Amniotic epithelial cell (primary cell): ENCODE results near the gene USP34.

Experiments
- DNase-seq: peaks from one replicate; pipeline ENCODE4 v3.0.0-alpha.2; 2010; ENCODE audit warnings: low read depth

The USP34 gene

DNA sequence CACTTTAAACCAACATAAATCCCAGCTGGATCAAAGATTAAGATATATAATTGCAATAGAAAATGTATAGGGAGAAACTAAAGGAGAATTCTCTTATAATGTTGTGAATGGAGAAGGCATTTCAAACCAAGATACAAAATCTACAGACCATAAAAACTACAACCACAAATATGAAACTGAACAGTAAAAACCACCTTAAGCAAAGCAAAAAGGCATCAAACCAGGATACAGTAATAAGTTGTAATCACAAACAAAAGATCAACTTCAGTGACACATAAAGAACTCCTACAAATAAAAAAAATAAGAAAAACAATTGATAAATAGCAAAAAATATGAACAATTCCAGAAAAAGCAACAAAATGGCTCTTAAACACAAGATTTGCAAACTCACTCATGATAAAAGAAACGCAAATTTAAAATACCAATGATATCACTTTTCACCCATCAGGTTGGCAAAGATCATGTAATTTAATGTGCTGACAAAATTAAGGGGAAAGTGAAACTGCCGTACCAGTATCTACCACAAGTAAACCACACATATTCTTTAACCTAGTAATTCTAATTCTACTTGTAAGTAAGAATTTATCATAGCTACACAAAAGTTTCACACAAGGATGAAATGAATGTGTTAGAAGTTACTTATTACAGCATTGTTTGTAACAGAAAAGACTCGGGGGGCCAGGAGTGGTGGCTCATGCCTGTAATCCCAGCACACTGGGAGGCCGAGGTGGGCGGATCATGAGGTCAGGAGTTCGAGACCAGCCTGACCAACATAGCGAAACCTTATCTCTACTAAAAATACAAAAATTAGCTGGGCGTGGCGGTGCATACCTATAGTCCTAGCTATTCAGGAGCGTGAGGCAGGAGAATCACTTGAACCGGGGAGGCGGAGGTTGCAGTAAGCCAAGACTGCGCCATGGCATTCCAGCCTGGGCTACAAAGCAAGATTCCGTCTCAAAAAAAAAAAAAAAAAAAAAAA lies 101.9 kb downstream of the USP34 start:
- peak; percentile 74 for DNase-seq

DNA sequence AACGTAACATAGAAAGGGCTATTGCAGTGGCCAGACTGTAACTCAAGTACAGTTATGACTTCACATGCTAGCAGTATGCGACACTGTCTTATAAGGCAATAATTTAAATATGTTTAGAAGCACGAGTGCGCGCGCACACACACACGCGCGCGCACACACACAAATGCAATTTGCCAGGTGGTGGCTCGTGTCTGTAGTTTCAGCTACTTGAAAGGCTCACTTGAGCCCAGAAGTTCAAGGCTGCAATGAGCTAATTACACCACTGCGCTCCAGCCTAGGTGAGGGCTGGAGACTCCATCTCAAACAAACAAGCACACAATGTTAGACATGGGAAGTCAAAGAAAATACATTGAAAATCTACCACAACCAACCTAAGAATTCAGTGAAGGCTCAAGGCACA lies 103.7 kb downstream of the USP34 start:
- no peak for DNase-seq

DNA sequence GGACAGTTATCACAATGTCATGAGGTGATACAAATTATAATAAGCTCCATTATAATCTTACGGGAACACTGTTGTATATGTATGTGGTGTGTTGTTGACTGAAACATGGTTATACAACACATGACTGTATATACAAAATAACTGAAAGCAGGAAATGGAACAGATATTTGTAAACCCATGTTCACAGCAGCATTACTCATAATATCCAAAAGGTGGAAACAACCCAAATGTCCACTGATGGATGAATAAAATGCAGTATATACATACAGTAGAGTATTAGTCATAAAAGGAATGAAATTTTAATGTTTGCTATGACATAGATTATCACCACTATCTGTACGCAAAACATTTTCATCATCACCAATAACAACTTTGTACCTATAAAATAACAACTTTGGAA lies 107.3 kb downstream of the USP34 start:
- no peak for DNase-seq

DNA sequence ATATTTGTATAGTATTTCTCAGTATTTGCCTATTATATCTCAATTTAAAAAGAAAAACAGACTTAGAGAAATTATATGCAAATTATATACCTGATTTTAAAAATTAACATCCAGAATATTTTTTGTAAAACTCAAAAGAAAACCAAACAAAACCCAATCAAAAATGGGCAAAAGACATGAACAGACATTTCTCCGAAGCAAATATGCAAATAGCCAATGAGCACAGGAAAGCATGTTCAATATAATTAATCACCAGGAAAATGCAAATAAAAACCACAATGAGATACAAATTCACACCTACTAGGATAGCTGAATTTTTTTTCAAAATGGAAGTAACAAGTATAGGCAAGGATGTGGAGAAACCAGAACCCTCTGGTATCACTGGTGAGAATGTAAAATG lies 108.0 kb downstream of the USP34 start:
- DNase-seq: no peak

DNA sequence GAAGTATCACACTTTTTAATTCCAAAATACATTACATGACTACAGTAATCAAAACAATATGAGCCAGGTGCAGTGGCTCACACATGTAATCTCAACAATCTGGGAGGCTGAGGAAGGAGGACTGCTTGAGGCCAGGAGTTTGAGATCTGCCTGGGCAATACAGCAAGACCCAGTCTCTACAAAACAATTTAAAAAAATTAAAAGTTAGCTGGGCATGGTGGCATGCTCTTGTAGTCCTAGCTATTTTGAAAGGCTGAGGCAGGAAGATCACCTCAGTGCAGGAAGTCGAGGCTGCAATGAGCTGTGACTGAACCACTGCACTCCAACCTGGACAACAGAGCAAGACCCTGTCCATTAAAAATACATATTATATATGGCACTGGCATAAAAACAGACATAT lies 109.8 kb downstream of the USP34 start:
- DNase-seq: no peak

DNA sequence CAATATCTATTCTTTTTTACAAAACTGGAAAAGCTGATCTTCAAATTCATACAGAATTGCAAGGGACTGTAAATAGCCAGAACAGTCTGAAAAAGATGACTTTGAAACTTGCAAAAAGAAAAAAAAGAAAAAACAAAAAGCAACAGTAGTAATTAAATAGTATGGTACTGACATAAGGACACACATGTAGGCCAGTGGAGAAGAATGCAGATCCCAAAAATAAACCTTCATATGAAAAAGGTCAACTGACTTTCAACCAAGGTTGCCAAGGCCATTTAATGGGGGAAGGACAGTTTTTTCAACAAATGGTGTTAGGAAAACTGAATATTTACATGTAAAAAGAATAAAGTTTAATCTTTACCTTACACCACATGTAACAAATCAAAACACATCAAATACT lies 111.8 kb downstream of the USP34 start:
- no peak for DNase-seq

DNA sequence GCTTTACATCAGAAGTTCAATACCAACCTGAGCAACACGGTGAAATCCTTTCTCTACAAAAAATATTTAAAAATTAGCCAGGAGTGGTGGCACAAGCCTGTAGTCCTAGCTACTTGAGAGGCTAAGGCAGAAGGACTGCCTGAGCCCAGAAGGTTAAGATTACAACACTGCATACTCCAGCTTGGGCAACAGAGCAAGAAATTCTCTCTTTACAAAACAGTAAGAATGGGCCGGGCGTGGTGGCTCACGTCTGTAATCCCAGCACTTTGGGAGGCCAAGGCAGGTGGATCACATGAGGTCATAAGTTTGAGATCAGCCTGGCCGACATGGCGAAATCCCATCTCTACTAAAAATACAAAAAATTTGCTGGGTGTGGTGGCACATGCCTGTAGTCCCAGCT lies 113.2 kb downstream of the USP34 start:
- peak; percentile 74 for DNase-seq

DNA sequence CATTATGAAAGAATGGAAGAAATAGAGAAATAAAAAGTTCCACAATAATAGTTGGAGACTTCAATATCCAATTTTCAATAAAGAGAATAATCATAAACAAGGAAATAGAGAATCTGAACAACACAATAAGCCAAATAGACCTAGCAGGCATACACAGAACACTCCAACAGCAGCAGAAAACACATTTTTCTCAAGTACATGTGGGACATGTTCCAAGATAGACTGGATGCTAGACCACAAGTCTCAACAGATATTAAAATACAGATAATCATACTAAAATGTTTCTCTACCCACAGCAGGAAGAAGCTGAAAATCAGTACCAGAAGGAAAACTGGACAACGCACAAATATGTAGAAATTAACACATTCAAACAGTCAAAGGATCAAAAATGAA lies 113.9 kb downstream of the USP34 start:
- DNase-seq: peak; percentile 86

DNA sequence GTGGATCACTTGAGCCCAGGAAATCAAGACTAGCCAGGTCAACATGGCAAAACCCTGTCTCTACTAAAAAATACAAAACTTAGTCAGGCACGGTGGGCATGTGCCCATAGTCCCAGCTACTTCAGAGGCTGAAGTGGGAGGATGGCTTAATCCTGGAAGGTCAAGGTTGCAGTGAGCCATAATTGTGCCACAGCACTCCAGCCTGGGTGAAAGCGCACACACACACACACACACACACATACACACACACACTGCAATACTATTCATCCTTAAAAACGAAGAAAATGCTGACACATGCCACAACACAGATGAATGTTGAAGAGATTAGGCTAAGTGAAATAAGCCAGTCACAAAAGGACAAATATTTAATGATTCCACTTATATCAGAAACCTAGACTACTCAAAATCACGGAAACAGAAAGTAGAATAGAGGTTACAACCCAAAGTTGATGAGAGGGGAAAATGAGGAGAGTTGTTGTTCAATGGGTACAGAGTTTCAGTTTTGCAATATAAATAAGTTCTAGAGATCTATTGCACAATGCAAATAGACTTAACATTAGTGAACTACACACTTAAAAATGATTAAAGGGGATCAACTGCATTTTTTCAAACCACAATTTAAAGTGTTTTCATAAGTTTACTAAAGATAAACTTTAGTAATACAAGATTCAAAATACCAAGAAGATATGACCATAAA lies 114.5 kb downstream of the USP34 start:
- DNase-seq: peak; percentile 88

DNA sequence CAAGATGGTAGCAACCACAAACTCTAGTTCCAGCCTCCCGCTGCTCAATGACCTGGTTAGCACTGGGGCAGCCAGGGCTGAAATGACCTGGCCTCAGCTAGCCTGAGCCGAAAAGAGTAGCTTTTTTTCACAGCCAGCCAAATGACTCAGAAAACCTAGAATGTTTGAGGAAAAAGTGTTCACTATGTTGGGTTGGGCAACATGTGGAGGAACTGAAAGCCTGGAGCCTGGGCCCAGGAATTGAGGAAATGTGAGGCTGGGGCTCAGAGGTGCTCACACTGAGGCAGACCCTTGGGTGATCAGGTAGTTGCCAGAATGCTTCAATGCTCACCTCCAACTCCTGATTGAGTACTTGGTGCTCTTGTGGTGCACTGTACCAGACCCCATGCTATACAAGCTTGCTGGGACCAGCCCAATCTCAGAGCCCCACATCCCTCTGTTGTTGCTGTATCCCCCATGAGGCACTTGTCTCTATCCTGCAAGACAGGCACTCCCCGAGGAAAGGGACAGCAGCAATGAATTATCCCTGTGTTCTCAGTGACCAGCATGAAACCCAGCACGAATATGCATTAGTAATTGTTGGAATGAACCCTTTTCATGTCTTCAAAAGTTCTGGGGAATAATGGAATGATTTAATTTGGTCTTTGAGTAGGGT lies 116.2 kb downstream of the USP34 start:
- peak; percentile 63 for DNase-seq

DNA sequence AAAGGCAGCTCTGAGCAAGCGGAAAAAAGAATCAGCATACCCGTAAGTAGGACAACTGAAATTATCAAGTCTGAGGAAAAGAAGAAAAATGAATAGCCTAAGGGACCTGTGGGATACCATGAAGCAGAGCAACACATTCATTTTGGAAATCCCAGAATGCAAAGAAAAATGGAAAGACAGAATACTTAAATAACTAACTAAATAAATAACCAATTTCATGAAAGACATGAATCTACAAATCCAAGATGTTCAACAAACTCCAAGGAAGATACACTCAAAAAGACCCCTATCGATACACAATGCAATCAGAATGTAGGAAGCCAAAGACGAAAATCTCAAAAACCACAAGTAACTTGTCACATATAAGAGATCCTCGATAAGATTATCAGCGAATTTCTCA lies 117.0 kb downstream of the USP34 start:
- DNase-seq: no peak

DNA sequence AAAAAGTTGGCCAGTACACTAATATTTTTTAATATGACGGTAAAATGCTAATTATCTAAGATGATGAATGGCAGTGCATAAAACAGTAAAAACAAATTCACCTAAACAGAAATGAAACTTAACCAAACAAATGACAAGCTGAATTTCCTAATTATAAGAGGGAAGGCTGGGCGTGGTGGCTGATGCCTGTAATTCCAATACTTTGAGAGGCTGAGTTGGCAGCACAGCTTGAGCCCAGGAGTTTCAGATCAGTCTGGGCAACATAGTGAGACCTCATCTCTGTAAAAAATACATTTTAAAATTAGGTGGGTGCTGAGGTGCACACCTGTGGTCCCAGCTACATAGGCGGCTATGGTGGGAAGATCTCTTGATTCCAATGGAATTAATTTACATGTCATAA lies 120.1 kb downstream of the USP34 start:
- DNase-seq: no peak

DNA sequence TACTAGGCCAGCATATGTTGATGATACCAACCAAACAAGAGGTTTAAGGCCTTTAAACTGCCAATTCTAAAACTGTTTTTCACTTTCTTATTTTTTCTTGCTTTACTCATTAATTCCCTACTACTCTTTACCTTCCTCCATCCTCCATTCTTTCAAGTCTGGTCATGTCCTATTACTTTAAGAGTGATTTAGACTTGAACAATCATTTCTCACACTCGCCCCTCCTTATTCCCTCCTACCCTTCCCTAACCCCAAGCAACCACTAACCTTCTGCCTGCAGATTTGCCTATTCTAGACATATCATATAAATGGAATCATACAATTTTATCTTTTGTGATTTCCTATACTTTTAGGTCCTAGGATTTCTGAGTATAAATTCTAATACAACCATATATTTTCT lies 127.7 kb downstream of the USP34 start:
- DNase-seq: no peak

DNA sequence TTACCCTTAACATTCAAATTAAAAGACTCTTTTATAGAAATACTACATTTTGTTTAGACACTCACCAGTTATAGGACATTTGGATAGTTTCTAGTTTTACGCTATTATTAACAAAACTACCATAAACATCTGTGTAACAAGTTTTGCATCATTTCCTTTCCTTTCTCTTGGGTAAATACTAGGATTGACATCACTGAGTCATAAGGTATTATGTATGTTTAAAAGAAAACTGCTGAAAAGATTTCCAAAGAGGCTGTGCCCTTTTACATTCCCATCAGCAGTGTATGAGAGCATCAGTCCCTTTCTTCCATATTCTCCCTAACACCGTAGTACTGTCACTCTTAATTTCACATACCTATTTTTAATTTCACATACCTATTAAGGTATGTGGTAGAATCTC lies 130.6 kb downstream of the USP34 start:
- DNase-seq: peak; percentile 73

DNA sequence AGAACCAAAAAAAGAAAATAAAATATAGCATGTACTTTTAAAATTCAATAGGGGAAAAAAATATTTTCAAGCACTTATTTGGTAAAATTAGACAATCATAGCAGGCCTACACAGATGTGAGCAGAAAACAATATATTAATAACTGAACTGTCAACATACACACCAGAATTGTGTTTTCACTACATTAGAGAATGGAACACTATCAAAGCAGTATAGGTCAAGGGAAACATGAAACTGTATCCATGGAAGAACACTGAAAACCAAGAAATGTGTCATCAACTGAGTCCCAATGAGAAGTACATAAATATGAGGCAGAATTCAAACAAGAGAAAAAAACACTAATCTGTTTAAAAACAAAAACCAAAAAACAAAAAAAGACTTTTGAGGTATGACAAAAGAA lies 132.4 kb downstream of the USP34 start:
- DNase-seq: no peak

DNA sequence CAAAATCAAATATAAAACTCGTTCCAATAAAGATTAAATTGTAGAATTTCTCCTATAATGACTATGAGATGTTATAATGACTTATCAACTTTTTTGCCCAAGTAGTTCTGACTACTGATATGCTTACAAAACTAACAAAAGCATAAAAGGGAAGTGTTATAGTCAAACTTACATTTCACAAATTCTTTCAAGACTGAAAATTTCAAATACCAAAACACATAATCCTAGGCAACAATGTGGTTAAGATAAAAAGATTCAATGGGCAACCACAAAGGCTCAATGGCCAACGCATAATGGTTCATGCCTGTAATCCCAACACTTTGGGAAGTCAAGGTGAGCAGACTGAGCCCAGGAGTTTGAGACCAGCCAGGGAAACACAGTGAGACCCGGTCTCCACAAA lies 135.7 kb downstream of the USP34 start:
- DNase-seq: peak; percentile 77

DNA sequence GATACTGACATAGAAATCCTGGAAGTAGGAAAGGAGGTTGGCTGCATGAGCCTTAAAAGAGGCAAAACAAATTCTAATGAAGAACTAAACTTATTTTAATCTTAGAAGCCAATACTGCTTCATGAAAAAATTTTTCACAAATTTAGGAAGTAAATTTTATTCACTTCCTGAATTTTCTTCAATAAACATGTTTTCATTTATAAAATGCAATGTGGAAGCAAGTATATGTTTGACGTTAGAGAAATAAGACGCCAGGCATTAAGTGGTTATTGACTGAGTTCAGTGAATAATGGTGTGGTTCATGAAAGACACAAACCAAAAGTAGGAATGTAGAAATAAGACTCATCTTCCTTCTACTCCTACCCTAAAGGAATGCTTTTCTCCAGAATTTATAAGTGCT lies 136.4 kb downstream of the USP34 start:
- DNase-seq: no peak

DNA sequence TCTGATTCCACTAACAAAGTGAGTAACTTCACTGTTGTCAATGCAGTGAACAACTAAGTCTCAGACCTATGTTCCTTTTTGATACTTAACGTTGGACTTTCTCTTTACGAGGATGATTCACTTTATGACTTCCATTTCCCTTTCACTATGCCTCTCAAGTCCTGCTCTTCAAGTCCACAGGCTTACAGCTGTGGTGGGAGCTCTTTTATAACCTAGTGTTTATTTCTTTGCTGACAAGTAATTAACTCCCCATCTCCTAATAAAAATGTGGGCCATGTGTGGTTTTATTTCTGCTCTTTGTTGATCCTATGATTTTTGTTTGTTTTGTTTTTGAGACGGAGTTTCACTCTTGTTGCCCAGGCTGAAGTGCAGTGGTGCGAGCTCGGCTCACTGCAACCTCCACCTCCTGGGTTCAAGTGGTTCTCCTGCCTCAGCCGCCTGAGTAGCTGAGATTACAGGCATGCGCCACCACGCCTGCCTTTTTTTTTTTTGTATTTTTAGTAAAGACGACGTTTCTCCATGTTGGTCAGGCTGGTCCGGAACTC lies 142.1 kb downstream of the USP34 start:
- no peak for DNase-seq

DNA sequence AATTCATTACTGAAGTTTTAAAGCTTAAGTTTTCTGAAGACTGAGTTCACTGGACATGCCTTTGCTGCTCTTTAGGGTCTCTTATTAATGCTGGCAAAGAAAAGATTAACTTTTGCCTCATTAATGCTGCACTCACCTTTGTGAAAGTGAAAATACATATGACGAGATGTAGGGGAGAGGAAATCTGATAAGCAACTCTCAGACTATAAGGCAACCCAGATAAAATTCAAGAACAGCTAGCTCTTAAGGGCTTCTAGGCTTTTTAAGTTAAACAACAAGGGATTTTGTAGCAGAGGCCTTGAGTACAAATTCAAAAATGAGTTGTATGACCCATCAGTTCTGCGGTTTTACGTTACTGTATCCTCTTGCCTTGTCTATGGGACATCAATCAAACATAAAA lies 143.7 kb downstream of the USP34 start:
- no peak for DNase-seq

DNA sequence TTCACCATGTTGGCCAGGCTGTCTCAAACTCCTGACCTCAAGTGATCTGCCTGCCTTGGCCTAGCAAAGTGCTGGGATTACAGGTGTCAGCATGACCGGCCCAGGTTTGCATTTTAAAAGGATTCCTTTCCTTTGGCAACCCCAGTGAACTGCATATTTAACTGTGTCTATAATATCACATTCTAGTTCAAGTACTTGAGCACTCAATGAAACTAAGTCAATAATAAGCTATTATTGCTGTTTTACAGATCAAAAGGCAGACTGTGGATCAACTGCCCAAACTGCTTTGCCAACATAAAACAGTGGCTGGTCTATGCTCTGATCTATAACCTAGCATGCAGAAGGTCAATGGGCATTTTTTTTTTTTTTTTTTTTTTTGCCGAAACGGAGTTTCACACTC lies 144.5 kb downstream of the USP34 start:
- no peak for DNase-seq

DNA sequence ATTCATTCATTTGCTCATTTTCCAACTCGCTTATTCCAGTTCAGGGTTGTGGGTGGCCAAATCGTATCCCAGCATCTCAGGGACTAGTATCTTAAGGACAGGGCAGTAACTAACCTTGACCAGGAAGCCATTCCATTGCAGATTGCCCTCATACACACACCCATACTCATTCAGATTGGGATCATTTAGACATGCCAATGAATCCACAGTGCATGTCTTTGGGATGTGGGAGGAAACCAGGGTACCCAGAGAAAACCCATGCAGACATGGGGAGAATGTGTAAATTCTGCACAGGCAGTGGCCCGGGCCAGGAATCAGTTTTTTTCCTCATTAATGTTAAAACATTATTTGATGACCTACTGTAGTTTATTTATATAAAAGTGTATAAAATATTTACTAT lies 150.7 kb downstream of the USP34 start:
- DNase-seq: no peak

DNA sequence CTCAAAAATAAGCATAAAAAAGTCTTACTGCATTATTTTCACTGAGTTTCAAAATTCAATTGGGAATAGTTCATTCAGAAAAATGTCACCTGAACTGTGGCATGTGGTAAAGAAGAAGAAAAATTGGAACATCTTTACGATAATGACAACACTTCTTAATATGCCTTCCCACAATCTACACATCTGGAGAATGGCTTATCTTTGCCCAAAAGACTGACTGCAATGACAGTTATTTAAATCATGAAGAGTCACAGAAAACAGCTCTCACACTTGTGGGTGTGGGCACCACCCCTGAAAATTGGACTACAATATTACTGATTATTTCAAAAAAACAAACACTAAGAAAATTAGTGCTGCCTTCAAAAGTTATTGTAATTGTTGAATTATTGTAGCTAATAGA lies 152.3 kb downstream of the USP34 start:
- no peak for DNase-seq

DNA sequence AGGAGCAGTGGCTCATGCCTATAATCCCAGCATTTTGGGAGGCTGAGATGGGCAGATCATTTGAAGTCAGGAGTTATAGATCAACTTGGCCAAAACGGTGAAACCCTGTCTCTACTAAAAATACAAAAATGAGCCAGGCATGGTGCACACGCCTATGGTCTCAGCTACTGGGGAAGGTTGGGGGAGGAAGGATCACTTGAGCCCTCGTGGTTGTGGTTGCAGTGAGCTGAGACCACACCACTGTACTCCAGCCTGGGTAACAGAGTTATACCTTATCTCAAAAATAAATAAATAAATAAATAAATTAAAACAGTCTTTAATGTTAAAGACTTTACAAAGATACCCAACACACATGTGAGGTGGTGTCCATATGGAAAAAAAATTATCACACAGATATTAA lies 174.9 kb downstream of the USP34 start:
- DNase-seq: no peak
